HEK293 (cell line): ENCODE data around the gene PHACTR2.
A peak's percentile ranks its signal among the peaks of the same experiment; 100 is the strongest.

Source experiments
- KLF10 ChIP-seq: fragments of 450-650 bp; IDR thresholded peaks from 2 replicates; pipeline ENCODE4 v1.5.1; 2018; ENCODE audit warnings: missing biosample characterization, mild to moderate bottlenecking, missing genetic modification characterization
- KLF8 ChIP-seq: fragments of 450-650 bp; formaldehyde crosslinking; IDR thresholded peaks from 2 replicates; pipeline ENCODE4 v1.5.1; 2016; ENCODE audit warnings: missing biosample characterization, missing genetic modification characterization
- PRDM4 ChIP-seq: fragments of 450-650 bp; formaldehyde crosslinking; IDR thresholded peaks from 2 replicates; pipeline ENCODE4 v1.5.1; 2017; ENCODE audit warnings: missing biosample characterization, missing genetic modification characterization
- REPIN1 ChIP-seq: fragments of 450-650 bp; formaldehyde crosslinking; IDR thresholded peaks from 2 replicates; pipeline ENCODE4 v1.5.1; 2017; ENCODE audit warnings: missing biosample characterization, missing genetic modification characterization, low read depth
- SCRT2 ChIP-seq: fragments of 450-650 bp; formaldehyde crosslinking; IDR thresholded peaks from 2 replicates; pipeline ENCODE4 v1.5.1; 2016; ENCODE audit warnings: missing biosample characterization, missing genetic modification characterization
- SETDB1 ChIP-seq: IDR thresholded peaks from one replicate; pipeline ENCODE4 v1.6.1; 2017; ENCODE audit warnings: mild to moderate bottlenecking, low read length, moderate library complexity, mixed read lengths; ENCODE audit not compliant: insufficient read length
- SP2 ChIP-seq: fragments of 450-650 bp; formaldehyde crosslinking; IDR thresholded peaks from 2 replicates; pipeline ENCODE4 v1.5.1; 2016; ENCODE audit warnings: missing biosample characterization, missing genetic modification characterization
- YY1 ChIP-seq: fragments of 450-650 bp; formaldehyde crosslinking; IDR thresholded peaks from 2 replicates; pipeline ENCODE4 v1.5.1; 2018; ENCODE audit warnings: missing biosample characterization, missing genetic modification characterization
- ZBTB44 ChIP-seq: fragments of 450-650 bp; IDR thresholded peaks from 2 replicates; pipeline ENCODE4 v1.5.1; 2018; ENCODE audit warnings: missing biosample characterization, mild to moderate bottlenecking, missing genetic modification characterization
- ZBTB6 ChIP-seq: fragments of 450-650 bp; formaldehyde crosslinking; IDR thresholded peaks from 2 replicates; pipeline ENCODE4 v1.5.1; 2017; ENCODE audit warnings: missing biosample characterization, missing genetic modification characterization
- ZFP69B ChIP-seq: fragments of 450-650 bp; formaldehyde crosslinking; IDR thresholded peaks from 2 replicates; pipeline ENCODE4 v1.5.1; 2016; ENCODE audit warnings: missing biosample characterization, missing genetic modification characterization
- ZNF138 ChIP-seq: fragments of 450-650 bp; formaldehyde crosslinking; IDR thresholded peaks from 2 replicates; pipeline ENCODE4 v1.5.1; 2016; ENCODE audit warnings: missing biosample characterization, missing genetic modification characterization, borderline replicate concordance
- ZNF157 ChIP-seq: fragments of 450-650 bp; formaldehyde crosslinking; IDR thresholded peaks from 2 replicates; pipeline ENCODE4 v1.5.1; 2016; ENCODE audit warnings: missing biosample characterization, missing genetic modification characterization
- ZNF391 ChIP-seq: fragments of 450-650 bp; formaldehyde crosslinking; IDR thresholded peaks from 2 replicates; pipeline ENCODE4 v1.5.1; 2016; ENCODE audit warnings: low read depth, missing biosample characterization, missing genetic modification characterization, borderline replicate concordance
- ZNF423 ChIP-seq: fragments of 450-650 bp; formaldehyde crosslinking; IDR thresholded peaks from 2 replicates; pipeline ENCODE4 v1.5.1; 2016; ENCODE audit warnings: missing biosample characterization, missing genetic modification characterization
- ZNF473 ChIP-seq: fragments of 450-650 bp; formaldehyde crosslinking; IDR thresholded peaks from 2 replicates; pipeline ENCODE4 v1.5.1; 2017; ENCODE audit warnings: missing biosample characterization, missing genetic modification characterization
- ZNF555 ChIP-seq: fragments of 450-650 bp; formaldehyde crosslinking; conservative IDR thresholded peaks from 2 replicates; pipeline ENCODE4 v1.5.1; 2017; ENCODE audit warnings: missing biosample characterization, mild to moderate bottlenecking, missing genetic modification characterization, inconsistent platforms
- ZNF560 ChIP-seq: fragments of 450-650 bp; formaldehyde crosslinking; IDR thresholded peaks from 2 replicates; pipeline ENCODE4 v1.5.1; 2017; ENCODE audit warnings: missing biosample characterization, missing genetic modification characterization, borderline replicate concordance
- ZNF610 ChIP-seq: fragments of 450-650 bp; formaldehyde crosslinking; IDR thresholded peaks from 2 replicates; pipeline ENCODE4 v1.5.1; 2016; ENCODE audit warnings: missing biosample characterization, missing genetic modification characterization, borderline replicate concordance
- ZNF623 ChIP-seq: fragments of 450-650 bp; formaldehyde crosslinking; IDR thresholded peaks from 2 replicates; pipeline ENCODE4 v1.5.1; 2016; ENCODE audit warnings: missing biosample characterization, missing genetic modification characterization
- ZSCAN30 ChIP-seq: fragments of 450-650 bp; IDR thresholded peaks from 2 replicates; pipeline ENCODE4 v1.5.1; 2018; ENCODE audit warnings: missing biosample characterization, mild to moderate bottlenecking, missing genetic modification characterization, moderate library complexity
- ZSCAN5A ChIP-seq: fragments of 450-650 bp; formaldehyde crosslinking; IDR thresholded peaks from 2 replicates; pipeline ENCODE4 v1.5.1; 2016; ENCODE audit warnings: missing biosample characterization, missing genetic modification characterization
- TF ChIP-seq, protein P1 (sequence below): fragments of 450-650 bp; formaldehyde crosslinking; IDR thresholded peaks from 2 replicates; pipeline ENCODE4 v1.5.1; 2016; ENCODE audit warnings: missing biosample characterization, missing genetic modification characterization
- TF ChIP-seq, protein P2 (sequence below): fragments of 450-650 bp; formaldehyde crosslinking; IDR thresholded peaks from 2 replicates; pipeline ENCODE4 v1.5.1; 2016; ENCODE audit warnings: missing biosample characterization, missing genetic modification characterization
- TF ChIP-seq, protein P3 (sequence below): fragments of 450-650 bp; formaldehyde crosslinking; IDR thresholded peaks from 2 replicates; pipeline ENCODE4 v1.5.1; 2016; ENCODE audit warnings: missing biosample characterization, missing genetic modification characterization

PHACTR2 gene

GRCh38 chr6:143842902-143843676 is 165.3 kb downstream of the PHACTR2 start, which contains the start of gene LTV1 (continued):
- TF ChIP-seq KLF10: 0 out of 2 replicates have a peak, but pooled peaks have one; percentile 52
- no peak for TF ChIP-seq ZNF610 (tag by site-specific recombination)
- no peak; the same call in none of the 2 replicates for TF ChIP-seq PRDM4 (tag by site-specific recombination)
- TF ChIP-seq ZBTB6 (tag by site-specific recombination): no peak
- TF ChIP-seq ZNF555 (tag by site-specific recombination): no peak
- no peak for TF ChIP-seq REPIN1
- TF ChIP-seq, protein P1, sequence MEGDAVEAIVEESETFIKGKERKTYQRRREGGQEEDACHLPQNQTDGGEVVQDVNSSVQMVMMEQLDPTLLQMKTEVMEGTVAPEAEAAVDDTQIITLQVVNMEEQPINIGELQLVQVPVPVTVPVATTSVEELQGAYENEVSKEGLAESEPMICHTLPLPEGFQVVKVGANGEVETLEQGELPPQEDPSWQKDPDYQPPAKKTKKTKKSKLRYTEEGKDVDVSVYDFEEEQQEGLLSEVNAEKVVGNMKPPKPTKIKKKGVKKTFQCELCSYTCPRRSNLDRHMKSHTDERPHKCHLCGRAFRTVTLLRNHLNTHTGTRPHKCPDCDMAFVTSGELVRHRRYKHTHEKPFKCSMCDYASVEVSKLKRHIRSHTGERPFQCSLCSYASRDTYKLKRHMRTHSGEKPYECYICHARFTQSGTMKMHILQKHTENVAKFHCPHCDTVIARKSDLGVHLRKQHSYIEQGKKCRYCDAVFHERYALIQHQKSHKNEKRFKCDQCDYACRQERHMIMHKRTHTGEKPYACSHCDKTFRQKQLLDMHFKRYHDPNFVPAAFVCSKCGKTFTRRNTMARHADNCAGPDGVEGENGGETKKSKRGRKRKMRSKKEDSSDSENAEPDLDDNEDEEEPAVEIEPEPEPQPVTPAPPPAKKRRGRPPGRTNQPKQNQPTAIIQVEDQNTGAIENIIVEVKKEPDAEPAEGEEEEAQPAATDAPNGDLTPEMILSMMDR (tag by site-specific recombination): no peak
- TF ChIP-seq ZNF391 (tag by site-specific recombination): no peak
- TF ChIP-seq ZNF473 (tag by site-specific recombination): no peak
- TF ChIP-seq ZNF560: no peak
- no peak for TF ChIP-seq ZBTB44 (tag by site-specific recombination)
- peak; percentile 98 for TF ChIP-seq SP2
- peak; percentile 63 for TF ChIP-seq SETDB1
- TF ChIP-seq YY1 (tag by site-specific recombination): no peak
- TF ChIP-seq ZNF423 (tag by site-specific recombination): peak; percentile 83
- TF ChIP-seq KLF8 (tag by site-specific recombination): peak; percentile 72
- TF ChIP-seq ZFP69B (tag by site-specific recombination): no peak; the same call in 1 of the 2 replicates
- TF ChIP-seq ZNF138 (tag by site-specific recombination): no peak
- TF ChIP-seq ZNF623 (tag by site-specific recombination): 0 out of 2 replicates have a peak, but pooled peaks have one; percentile 39
- TF ChIP-seq ZSCAN5A (tag by site-specific recombination): peak; percentile 35; the same call in 1 of the 2 replicates
- TF ChIP-seq ZNF157 (tag by site-specific recombination): no peak
- TF ChIP-seq, protein P2, sequence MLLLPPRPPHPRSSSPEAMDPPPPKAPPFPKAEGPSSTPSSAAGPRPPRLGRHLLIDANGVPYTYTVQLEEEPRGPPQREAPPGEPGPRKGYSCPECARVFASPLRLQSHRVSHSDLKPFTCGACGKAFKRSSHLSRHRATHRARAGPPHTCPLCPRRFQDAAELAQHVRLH (tag by site-specific recombination): peak; percentile 96
- TF ChIP-seq SCRT2 (tag by site-specific recombination): no peak
- TF ChIP-seq ZSCAN30 (tag by site-specific recombination): peak; percentile 79
- TF ChIP-seq, protein P3, sequence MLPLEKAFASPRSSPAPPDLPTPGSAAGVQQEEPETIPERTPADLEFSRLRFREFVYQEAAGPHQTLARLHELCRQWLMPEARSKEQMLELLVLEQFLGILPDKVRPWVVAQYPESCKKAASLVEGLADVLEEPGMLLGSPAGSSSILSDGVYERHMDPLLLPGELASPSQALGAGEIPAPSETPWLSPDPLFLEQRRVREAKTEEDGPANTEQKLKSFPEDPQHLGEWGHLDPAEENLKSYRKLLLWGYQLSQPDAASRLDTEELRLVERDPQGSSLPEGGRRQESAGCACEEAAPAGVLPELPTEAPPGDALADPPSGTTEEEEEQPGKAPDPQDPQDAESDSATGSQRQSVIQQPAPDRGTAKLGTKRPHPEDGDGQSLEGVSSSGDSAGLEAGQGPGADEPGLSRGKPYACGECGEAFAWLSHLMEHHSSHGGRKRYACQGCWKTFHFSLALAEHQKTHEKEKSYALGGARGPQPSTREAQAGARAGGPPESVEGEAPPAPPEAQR (tag by site-specific recombination): no peak
